HG03196 (cell line): Measurements from ENCODE around the gene NTNG1.
"Not testable (repeated sequence)": the region's sequence is repeated elsewhere in the genome, so short reads cannot be mapped to it uniquely, and the experiment has no call there.

Experiments used
- ATAC-seq: cut with Tn5 transposase; IDR thresholded peaks from one replicate; pipeline ENCODE4 v1.9.1; 2021; ENCODE audit not compliant: unreplicated experiment

The NTNG1 gene

DNA sequence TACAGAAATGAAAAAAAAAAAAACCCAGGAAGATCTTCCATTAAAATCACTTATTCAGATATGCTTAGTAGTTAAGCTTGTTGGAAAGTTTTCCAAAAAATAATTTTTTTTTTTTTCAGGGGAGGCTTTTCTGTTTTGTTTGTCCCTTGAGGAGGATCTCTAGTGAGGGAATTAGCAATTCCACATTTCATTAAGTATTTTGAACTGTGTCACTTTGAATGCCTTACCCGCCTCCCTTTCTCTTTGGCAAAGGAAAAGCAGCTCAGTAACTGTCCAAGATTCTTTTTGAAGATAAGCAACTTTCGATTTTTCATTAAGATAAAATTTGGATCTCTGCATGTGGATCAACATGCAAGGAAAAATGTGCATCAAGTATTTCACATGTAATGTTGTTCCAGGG, 1.8 kb downstream of the NTNG1 start:
- ATAC-seq: no peak

DNA sequence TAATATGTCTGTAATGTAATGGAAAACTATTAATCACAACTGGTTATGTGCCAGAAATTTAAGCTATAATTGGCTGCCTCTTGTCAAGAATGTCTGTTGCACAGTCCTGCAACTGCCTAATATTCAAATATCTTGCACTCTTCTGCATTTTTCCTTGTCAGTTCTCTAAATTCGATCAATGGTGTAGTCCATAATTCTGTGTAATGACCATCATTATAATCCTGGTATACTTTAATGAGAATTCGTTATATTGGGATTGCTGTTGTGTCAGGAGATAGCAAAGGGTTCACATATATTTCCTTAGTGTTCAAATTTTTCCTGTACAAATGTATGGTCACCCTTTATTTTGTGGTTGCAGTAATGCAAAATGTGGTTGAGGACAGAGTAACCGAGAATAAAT, 4.8 kb downstream of the NTNG1 start:
- ATAC-seq: no peak

DNA sequence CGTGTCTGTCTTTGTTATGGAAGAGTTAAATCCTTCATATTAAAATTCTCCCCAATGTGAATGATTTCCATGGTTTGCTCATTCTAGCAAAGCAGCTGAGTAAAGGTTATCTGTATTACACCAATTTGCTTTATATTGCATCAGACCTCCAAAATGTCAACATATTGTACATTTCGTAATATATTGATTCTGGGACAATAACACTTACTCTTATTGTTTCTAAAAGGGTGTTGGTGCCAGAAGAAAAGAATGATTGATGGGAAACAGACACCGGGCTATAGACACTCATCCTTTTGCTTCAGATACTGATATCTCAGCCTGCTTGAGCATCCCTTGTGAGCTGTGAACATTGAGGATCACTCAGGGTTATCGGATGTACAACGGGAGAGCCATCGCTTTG, 7.0 kb downstream of the NTNG1 start:
- ATAC-seq: no peak

DNA sequence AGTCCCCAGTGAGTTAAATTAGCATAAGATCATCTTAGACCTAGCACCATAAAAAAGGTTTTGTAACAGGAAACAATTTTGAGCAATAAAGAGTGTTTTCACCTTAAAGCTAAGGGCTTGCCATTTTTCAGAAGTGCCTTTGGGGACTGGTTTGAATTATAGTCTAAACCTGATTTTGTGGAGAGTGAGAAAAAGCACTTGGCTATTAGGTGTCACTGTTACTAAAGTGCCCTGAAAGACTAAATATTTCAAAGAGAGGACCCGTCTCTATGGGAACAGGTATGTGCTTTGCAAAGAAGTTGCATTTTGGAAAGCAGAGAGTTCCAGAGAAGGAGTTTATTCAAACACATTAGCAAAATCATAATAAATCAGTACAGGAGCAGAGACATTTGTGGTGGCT, 9.1 kb downstream of the NTNG1 start:
- no peak for ATAC-seq

DNA sequence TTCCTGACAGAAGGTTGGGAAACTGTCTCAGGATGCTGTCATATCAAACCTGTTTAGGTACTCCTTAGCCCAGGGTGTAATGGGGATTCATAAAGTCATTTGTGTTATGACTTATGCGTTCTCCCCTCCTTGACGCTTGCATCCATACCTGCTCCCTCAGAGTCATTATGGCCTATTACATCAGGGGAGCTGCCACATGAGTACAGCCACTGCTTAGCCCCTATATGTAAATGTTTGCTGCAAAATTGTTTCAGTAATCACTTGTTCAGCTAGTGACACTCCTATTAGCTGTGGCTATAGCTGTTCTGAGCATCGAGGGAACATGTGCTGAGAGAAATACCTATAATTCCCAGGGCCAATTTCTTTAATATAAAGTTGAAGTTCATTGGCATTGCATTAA, 10.5 kb downstream of the NTNG1 start:
- no peak for ATAC-seq

DNA sequence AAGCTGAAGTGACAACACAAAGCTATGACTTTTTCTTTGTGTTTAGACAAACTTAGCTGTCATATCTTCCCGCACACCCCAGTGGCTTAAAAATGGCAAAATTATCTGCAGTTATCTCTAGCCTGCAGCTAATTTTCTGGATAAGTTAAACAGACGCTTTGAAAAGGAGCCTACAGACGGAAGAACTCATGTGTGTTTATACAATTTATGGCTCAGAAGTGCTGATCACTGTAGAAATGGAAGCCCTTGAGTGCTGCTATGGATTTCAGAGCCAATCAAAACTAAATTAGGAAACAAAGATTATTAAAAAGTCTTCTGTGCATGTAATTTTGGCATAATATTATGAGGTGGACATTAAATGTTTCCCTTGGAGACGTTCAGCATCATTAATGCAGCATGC, 11.6 kb downstream of the NTNG1 start:
- ATAC-seq: no peak

DNA sequence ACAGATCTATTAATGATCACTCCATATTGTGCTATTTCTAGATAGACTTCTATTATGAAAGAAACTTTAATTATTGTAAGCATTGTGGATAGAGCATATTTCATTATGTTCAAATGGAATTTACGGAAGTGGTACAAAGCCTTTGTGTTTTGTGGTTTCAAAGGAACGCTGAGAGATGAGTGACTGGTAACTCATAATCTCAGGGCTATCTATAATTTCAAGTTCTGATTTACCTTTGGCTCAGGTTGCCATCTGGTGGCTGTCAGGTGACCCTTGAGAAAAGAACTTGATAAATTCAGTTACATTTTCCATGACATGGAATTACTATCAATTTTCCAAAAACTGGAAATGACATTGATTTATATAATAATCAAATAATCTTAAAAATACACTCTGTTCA, 12.2 kb downstream of the NTNG1 start:
- ATAC-seq: no peak

DNA sequence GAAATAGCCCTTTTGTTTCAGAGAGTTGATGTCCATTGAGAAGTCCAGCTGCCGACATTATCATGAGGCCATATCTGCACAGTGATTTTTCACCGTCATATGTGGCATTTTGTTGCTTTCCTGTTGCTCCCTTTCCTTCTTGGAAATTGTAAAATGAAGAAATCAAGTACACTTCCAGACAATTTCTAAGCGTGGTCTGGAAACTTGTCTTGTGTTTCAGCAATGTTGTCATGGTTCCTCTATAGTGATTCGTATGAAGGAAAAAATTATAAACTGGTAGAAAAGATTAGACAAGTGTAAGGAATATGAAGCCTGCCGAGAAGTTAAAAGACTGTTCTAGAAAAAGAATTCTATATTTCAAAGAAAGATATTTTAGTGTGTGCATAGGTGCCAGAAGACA, 17.7 kb downstream of the NTNG1 start:
- ATAC-seq: no peak

DNA sequence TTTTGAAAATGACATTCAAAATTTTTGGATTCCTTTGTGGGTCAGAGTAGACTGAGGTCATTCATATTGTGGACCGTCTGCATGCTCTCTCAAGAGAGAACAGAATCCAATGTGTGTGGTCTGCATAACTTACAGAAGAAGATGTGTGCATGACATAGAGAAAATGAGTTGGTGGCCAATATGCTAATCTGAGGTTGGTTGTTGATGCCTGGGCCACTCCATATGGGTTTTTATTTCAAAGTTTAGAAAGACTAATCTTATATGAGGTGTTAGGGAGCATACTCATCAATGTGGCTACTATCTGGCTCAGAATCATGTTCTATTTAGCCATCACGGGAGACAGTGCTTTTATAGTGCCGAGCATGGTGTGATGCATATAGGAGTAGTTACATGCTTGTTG, 18.2 kb downstream of the NTNG1 start:
- ATAC-seq: no peak

DNA sequence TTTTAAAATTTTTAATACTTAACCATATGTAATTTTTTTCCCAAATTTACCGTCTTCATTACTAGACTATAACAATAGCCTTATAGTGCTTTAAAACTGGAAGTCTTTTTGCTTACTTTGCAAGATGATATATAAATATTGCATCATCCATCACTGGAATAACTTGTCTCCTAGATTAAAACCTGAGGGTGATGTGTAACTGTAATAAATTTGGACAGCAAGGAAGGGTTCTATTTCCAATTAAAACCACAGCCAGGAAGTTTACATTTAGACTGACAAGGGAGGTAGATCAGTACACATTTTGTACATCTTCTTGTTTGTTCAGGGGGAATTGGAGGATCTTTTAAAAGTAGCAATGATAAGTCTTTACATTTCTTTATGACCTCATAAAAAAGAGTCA, 21.9 kb downstream of the NTNG1 start:
- ATAC-seq: no peak

DNA sequence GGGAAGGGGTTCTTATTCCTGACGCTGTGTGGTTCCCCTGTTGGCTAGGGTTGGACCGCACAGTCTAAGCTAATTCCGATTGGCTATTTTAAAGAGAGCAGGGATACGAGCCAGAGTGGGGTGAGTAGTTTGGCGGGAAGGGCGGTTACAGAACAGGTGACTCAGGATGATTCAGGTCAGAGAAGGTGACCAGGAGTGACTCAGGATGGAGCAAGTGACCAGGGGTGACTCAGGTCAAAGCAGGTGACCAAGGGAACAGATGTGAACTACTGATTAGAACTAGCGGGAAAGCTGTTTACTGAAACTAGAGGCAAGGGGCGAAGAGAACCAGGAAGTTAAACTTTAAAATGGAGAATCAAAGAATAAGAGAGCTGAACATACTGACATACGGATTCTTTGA, 24.1 kb downstream of the NTNG1 start:
- not testable (repeated sequence) for ATAC-seq

DNA sequence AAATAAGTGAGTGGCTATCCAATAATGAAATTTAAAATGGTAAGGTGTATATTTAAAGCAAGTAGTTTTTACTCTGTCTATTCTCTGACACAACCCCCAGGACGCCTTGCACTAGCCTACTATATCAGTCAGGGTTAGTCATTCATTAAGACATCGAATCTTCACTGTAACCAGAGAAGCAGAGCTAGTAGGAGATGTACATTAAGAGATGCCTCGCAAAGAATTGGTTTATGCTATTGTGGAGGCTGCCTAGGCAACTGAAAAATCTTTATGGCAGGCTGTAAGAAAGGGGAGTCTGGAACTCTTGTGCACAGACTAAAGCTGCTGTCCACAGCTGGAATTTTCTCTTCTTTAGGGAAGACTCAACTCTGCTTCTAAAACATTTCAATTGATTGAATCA, 28.8 kb downstream of the NTNG1 start:
- no peak for ATAC-seq

DNA sequence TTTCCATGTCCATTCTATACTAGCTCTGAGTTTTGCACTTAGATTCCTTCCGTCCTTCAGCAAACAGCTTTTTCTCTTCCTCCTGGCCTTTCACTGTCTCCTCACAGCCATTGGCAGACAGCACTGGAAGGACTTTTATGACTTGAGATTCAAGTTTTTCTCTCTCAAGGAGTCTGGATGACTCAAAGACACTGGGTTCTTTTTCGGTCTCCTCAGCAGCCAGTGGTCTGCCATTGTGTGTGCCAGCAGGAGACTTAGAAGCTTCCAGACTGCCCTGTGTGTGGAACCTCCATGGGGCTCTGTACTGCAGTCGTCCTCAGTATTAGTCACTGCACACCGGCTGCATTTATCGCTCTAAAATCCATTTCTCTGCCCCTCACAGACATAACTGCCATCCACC, 30.5 kb downstream of the NTNG1 start:
- ATAC-seq: no peak

DNA sequence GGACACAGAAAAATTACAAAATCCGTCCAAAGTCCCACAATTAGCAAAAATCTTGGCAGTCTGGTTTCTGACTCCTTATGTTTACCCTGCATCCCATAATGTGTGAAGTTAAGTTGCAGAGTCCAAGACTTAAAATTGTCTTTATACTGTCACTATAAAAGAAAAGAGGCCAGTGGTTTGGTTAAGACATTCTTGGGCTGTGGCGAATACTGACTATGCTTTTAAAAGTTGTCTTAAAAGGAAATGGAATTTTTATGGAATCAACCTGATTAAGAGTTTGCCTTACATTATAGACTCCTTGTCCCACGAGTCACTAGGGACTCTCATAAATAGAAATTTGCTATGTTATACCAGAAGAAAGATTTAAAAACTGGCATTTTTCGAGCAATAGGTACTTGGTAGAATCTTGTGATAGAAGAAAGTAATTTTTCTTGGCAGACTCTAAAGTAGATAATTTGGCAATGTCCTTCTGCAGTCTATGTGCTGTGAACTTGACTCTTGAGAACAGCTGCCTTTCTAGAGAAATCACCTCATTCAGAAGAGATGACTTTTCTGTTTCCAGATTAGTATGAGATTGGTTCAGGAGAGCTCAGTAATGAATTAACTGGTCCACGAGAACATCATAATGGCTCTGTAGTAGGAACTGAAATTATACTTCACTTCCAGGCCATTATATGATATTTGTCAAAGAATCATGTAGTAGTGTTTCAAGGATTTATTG, 31.8 kb downstream of the NTNG1 start:
- ATAC-seq: no peak

DNA sequence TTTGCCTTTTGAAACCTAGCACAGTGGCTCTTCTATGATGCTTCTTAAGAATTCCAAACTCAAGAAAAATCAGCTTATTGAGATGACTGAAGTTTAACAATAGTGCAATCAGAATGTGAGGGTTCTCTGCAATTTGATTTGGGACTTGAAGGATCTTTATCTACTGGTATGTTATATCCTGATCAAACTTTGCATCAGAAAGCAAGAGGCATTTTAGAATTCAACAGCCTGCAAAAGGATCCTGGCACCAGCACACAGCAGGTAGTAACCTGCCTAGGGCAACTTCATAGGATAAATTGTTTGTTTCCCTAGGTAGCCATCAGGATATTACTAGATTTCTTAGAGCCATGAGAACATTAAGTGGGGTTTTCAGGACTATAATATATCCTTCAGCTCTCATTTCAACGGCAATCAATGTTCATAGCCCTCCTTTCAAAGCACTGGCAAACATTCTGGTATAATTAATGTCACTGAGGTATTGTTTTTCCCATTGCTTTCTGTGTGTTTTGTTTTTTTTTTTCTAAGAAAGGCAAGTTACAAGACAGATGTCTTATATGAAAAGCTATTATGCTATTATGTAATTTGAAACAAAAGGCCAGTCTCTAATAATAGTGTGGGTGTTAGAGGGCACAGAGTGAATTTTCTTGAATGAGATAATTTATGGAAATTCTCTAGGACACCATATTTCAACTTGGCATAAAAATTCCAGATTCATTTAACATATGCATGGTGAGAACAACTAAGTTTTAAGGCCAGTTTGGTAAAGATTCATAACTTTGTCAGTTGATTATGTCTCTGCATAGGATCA, 34.5 kb downstream of the NTNG1 start:
- ATAC-seq: no peak

DNA sequence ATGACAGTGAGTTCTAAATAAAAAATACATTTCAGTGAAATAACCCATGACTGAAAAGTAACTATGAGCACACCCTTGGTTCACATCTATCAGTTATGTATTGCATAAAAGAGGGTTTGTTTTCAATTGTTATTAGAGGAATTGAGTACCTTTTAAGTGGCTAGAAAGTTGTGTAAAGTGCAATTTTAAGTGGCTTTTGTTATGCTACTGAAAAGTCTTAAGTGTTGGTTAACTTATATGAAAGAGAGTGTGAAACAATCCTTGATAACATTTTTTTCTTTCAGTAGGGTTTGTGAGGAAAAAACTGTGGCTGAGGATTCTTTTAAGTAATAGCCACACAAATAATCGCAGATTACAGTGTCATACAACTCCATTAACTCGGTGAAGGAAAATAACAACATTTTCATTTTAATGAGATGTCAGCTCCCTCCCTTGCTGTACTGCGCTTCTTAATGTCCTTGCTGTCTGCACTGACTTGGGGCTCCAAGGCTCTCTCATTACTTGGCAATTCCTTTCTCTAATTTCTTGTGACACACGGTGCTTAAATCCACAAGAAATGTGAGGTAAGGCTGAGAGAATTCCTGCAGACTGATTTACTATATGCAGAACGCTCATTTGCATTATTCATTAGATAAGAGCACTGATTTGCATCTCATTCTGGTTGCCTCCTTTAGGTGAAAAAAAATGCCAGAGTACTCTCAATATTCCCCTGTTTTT, 40.6 kb downstream of the NTNG1 start:
- no peak for ATAC-seq

DNA sequence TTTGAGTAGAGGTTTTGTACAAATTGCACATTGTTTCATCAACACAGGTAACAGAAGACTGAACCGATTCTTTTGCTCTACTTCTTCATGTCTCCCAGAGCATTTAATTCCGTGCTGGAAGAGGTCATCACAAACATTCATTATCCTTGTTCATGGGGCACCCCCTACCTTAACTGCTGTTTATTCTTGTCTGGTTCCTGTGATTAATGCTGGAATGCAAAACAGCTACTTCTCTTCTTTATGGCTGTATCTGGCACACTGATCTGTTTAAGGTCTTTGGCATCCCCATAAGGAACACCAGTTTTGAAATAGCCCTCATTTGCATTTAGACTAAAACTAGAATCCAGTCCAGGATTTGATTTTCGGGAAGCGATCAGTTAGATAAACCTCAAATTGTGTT, 42.2 kb downstream of the NTNG1 start:
- ATAC-seq: no peak

DNA sequence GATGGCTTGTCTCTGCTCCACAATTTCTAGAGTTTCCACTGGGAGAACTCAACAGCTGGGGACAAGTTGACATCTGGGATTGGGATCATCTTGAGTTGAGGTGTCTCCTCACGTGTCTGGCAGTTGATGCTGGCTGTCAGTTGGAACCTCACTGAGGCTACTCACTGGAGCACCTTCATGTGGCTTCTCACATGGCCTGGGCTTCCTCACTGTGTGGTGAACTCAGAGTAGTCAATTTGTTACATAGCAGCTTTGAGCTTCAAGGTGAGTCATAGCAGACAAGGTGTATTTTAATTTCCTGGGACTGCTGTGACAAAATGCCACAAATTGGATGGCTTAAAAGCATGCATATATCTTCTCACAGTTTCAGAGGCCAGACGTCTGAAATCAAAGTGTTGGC, 44.0 kb downstream of the NTNG1 start:
- ATAC-seq: no peak

DNA sequence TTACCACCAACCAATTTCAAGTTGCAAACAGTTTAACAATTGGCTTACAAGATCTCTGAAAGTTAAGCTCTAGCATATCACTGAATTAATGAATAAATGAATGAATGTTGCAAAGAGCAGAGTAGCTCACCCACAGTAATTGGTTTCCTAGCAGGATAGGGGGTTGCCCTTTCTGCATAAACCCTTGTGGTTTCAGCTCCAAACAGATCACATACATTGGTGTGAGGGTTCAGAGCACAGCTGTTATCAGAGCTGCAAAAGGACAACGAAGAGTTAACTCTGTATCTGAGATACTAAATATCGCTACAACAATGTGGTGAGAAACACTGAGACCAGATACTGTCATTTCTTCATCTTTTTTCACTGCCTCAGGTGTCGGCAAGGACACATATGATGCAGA, 46.6 kb downstream of the NTNG1 start:
- no peak for ATAC-seq

DNA sequence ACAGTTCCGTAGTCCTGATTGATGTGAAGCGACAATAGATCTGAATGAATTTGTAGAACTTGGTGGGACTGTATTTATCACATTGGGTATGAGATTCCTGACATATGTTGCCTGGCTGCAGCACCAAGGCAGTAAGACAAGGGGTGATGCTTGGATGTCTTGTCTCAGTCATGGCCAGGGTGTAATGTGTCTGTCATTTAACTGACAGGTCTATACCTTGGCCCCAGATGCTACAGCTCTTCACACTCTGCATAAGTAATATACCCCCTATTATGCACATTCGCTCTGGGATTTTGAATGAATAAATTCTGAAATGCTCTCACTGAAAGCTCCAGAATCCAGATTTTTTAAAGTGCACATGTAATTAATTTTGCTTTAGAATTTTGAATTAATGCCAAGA, 47.3 kb downstream of the NTNG1 start:
- ATAC-seq: no peak

DNA sequence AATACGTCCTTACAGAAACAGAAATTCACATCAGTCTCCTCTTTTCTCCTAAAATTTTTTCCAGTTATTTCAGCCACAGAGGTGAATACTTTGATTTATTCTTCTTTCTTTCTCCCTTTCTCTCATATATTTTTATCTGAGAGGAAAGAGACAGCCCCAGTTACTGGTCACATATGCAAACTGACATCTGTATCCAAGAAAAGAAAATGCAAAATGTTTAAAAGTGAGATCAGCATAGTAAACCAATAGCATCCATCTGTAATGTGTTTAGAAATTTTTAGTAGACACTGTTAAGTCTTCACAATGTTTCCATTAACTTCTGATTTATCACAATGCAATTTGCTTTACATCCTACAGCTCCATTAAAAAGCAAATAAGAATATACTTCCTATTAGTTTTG, 53.5 kb downstream of the NTNG1 start:
- no peak for ATAC-seq

DNA sequence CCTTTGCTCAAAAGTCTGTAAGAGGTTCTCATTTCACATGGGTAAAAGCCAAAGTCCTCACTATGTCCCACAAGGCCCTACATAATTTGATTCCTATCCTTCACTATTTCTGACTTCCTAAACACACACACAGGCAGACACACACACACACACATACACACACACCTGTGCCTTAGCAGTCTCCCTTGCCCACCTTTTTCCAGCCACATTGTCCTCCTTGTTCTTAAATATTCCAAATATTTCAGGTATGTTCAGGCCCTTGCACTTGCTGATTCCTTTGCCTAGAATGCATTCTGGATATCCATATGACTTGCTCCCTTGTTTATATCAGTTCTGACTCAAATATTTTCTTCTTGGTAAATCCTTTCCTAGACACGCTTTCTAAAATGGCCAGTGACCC, 54.6 kb downstream of the NTNG1 start:
- no peak for ATAC-seq
